OCI-LY7 (cell line): ENCODE data around the gene ZNF750. TPM values are rescaled to one million over a fixed set of nuclear protein-coding genes. Genes with fewer than 3 reads are reported as not detected.
A peak's percentile ranks its signal among the peaks of the same experiment; 100 is the strongest.

ENCODE experiments used
- BruUV-seq: library from RNA; stranded (reverse); fragments of 400-500 nt; replicated peaks from 2 replicates; lab custom pipeline; 2021; lab: Mats Ljungman, UMichigan
- CTCF ChIA-PET: fragments of 300-600 bp; sonication (Branson Sonifier 250); formaldehyde crosslinking; loops from one replicate; lab custom pipeline; 2022; ENCODE audit warnings: antibody characterized with exemption; ENCODE audit not compliant: unreplicated experiment; lab: Charles Lee
- POLR2A ChIA-PET: fragments of 300-600 bp; sonication (Branson Sonifier 250); formaldehyde crosslinking; loops from one replicate; lab custom pipeline; 2022; ENCODE audit warnings: antibody characterized with exemption; lab: Charles Lee
- DNase-seq: peaks from one replicate; pipeline ENCODE4 v3.0.0-alpha.2; 2015; ENCODE audit warnings: low spot score
- H2AFZ ChIP-seq: fragments of 200-600 bp; sonication (generic), shearing (Covaris generic); 2 replicates; pipeline ENCODE4 v1.6.1; 2014; ENCODE audit warnings: mild to moderate bottlenecking, antibody characterized with exemption, low read length, moderate library complexity
- H3K27ac ChIP-seq: fragments of 200-600 bp; sonication (generic); 2 replicates; pipeline ENCODE4 v1.5.1; 2014; ENCODE audit warnings: mixed run types, low read depth, mild to moderate bottlenecking, moderate library complexity, low read length, inconsistent platforms; ENCODE audit not compliant: poor library complexity, severe bottlenecking
- H3K36me3 ChIP-seq: fragments of 200-600 bp; sonication (generic); 2 replicates; pipeline ENCODE4 v1.6.1; 2014; ENCODE audit warnings: mild to moderate bottlenecking, antibody characterized with exemption, low read length, moderate library complexity, mixed read lengths; ENCODE audit not compliant: insufficient read depth
- H3K4me1 ChIP-seq: fragments of 200-600 bp; sonication (generic); 2 replicates; pipeline ENCODE4 v1.5.1; 2014; ENCODE audit warnings: mild to moderate bottlenecking, low read length; ENCODE audit not compliant: insufficient read depth, poor library complexity, severe bottlenecking
- H3K4me2 ChIP-seq: fragments of 200-600 bp; sonication (generic); 2 replicates; pipeline ENCODE4 v1.6.1; 2014; ENCODE audit warnings: mild to moderate bottlenecking, low read length
- H3K4me3 ChIP-seq: fragments of 200-600 bp; sonication (generic); 2 replicates; pipeline ENCODE4 v1.5.1; 2014; ENCODE audit warnings: mild to moderate bottlenecking, low read depth, low read length; ENCODE audit not compliant: poor library complexity, severe bottlenecking
- H3K79me2 ChIP-seq: fragments of 200-600 bp; sonication (generic); 2 replicates; pipeline ENCODE4 v1.6.1; 2016; ENCODE audit warnings: low read depth, mild to moderate bottlenecking, low read length, moderate library complexity, mixed read lengths; ENCODE audit not compliant: insufficient read depth
- H3K9me2 ChIP-seq: fragments of 200-600 bp; sonication (generic); 2 replicates; pipeline ENCODE4 v1.6.1; 2016; ENCODE audit warnings: mild to moderate bottlenecking, low read length, mixed read lengths; ENCODE audit not compliant: insufficient read depth
- H3K9me3 ChIP-seq: fragments of 200-600 bp; sonication (generic); 2 replicates; pipeline ENCODE4 v1.6.1; 2014; ENCODE audit warnings: mild to moderate bottlenecking, mixed run types, low read length, mixed read lengths
- H4K20me1 ChIP-seq: fragments of 200-600 bp; sonication (generic); 2 replicates; pipeline ENCODE4 v1.6.1; 2014; ENCODE audit warnings: mild to moderate bottlenecking, antibody characterized with exemption, low read length, moderate library complexity, mixed read lengths; ENCODE audit not compliant: insufficient read depth
- EZH2phosphoT487 ChIP-seq: fragments of 200-600 bp; sonication (generic); IDR thresholded peaks from 2 replicates; pipeline ENCODE4 v1.6.1; 2018; ENCODE audit warnings: low read depth, borderline replicate concordance, mild to moderate bottlenecking, mixed run types, antibody characterized with exemption, low read length, moderate library complexity, mixed read lengths
- intact Hi-C: fragments of 100-400 bp; cut with micrococcal nuclease; formaldehyde crosslinking; loops from one replicate; pipeline ENCODE4 v1.10.0; 2022; ENCODE audit not compliant: unreplicated experiment
- total RNA-seq, 2 experiments: library from RNA; depleted of rRNA in 1 of 2; stranded (reverse); fragments of >200 nt in 1 of 2; shearing (Covaris generic) in 1 of 2; gene quantifications; 2 replicates each; pipeline ENCODE4 v1.2.3, GENCODE V29; 2014 to 2022
- TF ChIP-seq, protein P1 (sequence below): fragments of 200-600 bp; sonication (generic); conservative IDR thresholded peaks from 2 replicates; pipeline ENCODE4 v1.5.1; 2014; ENCODE audit warnings: mild to moderate bottlenecking, antibody characterized with exemption, low read length, moderate library complexity, mixed read lengths

Gene ZNF750
- total RNA-seq, 2 experiments from 2014 or later: not detected

DNA sequence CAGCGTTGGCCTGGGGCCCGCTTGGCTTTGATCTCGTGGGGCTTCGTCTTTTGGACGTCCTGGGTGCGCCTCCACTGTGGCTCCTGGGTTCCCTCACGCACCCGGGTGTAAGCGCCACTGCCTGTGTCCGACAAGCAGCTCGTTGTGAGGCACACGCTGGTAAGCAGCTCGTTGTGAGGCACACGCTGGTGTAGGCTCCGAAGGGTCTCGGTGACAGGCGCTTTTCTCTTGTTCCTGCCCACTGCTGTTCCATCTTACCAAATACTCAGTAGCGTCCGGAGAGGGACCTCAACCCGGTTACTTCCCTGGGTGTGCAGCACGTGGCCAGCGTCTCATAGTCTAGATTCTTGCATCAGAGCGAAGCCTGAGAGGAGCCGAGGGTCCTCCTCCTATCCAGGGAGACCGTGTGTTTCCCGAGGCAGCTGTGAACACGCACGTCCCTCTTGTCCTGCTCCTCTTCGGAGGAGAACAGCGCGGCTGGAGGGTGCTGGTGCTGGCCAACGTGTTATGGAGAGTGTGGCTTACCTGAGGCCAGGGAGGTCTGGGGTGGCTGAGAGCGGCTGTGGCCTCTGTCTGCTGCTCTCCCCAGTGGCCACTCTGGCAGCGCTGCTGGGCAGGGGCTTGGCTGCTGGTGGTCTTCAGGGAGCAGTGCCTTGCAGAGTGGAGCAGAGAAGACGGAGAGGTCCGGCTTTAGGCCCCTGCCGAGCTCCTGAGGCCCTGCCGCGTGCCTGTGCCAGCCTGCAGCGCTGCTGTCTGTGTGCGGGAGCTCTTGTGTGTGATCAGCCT, 32.1 kb upstream of the ZNF750 start:
- Histone ChIP-seq H3K9me2 (no peaks in the 10 kb centered on the region), H2AFZ (peak overlapping the region; percentile 5; the same call in 1 of the 2 replicates), H3K9me3 (no peaks in the 10 kb centered on the region), H3K36me3 (peaks cover 25% of the 10 kb centered on the region), H3K4me3 (peak overlapping the region; percentile 51), H4K20me1 (no peaks in the 10 kb centered on the region), H3K4me2 (peak overlapping the region; percentile 65), H3K4me1 (peaks cover 76% of the 10 kb centered on the region), H3K79me2 (peaks cover 4% of the 10 kb centered on the region; the same call in 1 of the 2 replicates), H3K27ac (peak overlapping the region; percentile 95)
- TF ChIP-seq, protein P1, sequence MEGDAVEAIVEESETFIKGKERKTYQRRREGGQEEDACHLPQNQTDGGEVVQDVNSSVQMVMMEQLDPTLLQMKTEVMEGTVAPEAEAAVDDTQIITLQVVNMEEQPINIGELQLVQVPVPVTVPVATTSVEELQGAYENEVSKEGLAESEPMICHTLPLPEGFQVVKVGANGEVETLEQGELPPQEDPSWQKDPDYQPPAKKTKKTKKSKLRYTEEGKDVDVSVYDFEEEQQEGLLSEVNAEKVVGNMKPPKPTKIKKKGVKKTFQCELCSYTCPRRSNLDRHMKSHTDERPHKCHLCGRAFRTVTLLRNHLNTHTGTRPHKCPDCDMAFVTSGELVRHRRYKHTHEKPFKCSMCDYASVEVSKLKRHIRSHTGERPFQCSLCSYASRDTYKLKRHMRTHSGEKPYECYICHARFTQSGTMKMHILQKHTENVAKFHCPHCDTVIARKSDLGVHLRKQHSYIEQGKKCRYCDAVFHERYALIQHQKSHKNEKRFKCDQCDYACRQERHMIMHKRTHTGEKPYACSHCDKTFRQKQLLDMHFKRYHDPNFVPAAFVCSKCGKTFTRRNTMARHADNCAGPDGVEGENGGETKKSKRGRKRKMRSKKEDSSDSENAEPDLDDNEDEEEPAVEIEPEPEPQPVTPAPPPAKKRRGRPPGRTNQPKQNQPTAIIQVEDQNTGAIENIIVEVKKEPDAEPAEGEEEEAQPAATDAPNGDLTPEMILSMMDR: peak; percentile 65
- no peak for TF ChIP-seq EZH2phosphoT487
- intact Hi-C loops: loop anchor here (1.0 to 5.0 kb wide), 6 partner anchors 13 to 520 kb away; no protein-coding TSS in a partner anchor
- DNase-seq: no peak
- CTCF ChIA-PET: interaction anchor here (0.6 to 2.5 kb wide), 4 partner anchors 11 to 195 kb away, joined by 3 to 16 read pairs (median 6); no protein-coding TSS in a partner anchor
- no TSS peak for BruUV-seq
- POLR2A ChIA-PET: interaction anchor here (0.6 to 4.8 kb wide), 5 partner anchors 8 to 194 kb away, joined by 3 to 19 read pairs (median 3); no protein-coding TSS in a partner anchor

DNA sequence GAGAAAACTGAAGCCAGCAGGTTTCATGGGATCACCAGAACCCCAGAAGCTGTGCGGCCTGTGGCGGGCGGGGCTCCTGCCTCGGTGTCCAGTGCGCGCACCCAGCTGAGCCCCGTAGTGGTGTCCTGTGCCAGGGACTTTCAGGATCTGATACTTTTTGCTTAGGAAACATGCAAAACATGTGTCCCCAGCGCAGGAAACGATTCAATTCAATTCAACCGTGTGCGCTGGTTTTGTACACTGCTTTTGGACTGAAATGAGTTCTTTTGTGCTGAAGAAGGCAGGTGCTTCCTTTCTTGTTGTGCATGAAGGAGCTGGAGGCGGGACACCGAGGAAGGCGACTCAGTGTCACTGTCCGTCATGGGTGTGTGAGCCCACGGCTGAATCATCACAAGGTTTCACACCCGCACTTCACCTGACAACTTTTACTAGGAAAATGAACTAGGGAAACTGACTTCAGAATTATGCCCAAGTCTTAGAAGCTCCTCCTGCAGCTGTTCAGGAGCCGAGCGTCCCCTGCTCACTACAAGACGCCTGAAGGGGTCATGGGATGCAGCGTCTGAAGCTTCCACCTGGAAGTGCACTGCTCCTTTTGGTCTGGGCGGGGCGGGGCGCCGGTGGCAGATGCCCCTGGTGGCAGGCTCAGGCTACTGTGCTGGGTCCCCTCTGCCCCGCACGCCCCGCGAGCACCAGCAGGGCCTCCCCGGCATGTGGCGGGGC, 31.4 kb upstream of the ZNF750 start:
- H3K9me2 ChIP-seq: no peaks in the 10 kb centered on the region
- H3K36me3 ChIP-seq: peaks cover 25% of the 10 kb centered on the region
- peak overlapping the region; percentile 51 for H3K4me3 ChIP-seq
- H4K20me1 ChIP-seq: no peaks in the 10 kb centered on the region
- CTCF ChIA-PET: interaction anchor here (0.9 to 2.5 kb wide), 4 partner anchors 10 to 47 kb away, joined by 3 to 16 read pairs (median 6); no protein-coding TSS in a partner anchor
- H2AFZ ChIP-seq: peak overlapping the region; percentile 5; the same call in 1 of the 2 replicates
- intact Hi-C loops: loop anchor here (1.0 to 5.0 kb wide), 6 partner anchors 14 to 519 kb away; no protein-coding TSS in a partner anchor
- H3K4me2 ChIP-seq: peak overlapping the region; percentile 65
- H3K4me1 ChIP-seq: peaks cover 76% of the 10 kb centered on the region
- peaks cover 4% of the 10 kb centered on the region; the same call in 1 of the 2 replicates for H3K79me2 ChIP-seq
- H3K9me3 ChIP-seq: no peaks in the 10 kb centered on the region
- peak overlapping the region; percentile 95 for H3K27ac ChIP-seq
- POLR2A ChIA-PET: interaction anchor here (0.6 to 4.8 kb wide), 5 partner anchors 7 to 193 kb away, joined by 3 to 19 read pairs (median 3); no protein-coding TSS in a partner anchor
- TF ChIP-seq, protein P1: peak; percentile 83
- no peak for TF ChIP-seq EZH2phosphoT487
- no TSS peak for BruUV-seq
- DNase-seq: peak; percentile 99
